Measurements from ENCODE around the gene ACTR1B.
"Not testable (repeated sequence)": the region's sequence is repeated elsewhere in the genome, so short reads cannot be mapped to it uniquely, and the experiment has no call there.

Gene ACTR1B

GRCh38 chr2:97645112-97645694 lies 18.6 kb downstream of the ACTR1B start:
- peak in 1 of 2 donors; percentile 20 for DNase-seq (ENCODE audit: low read depth in 2 of 2)
- peak overlapping the region; percentile 77 to 99 for H3K4me3 ChIP-seq (replicated peaks in 1 of 2; ENCODE audit: low read depth in 2 of 2, low read length in 2 of 2)
- no peak for TF ChIP-seq CTCF (IDR thresholded peaks at IDR 0.05; ENCODE audit: low read depth, low read length)

GRCh38 chr2:97644023-97644717 lies 19.7 kb downstream of the ACTR1B start:
- DNase-seq (ENCODE audit: low read depth in 2 of 2) = no peak
- no peak for TF ChIP-seq CTCF (IDR thresholded peaks at IDR 0.05; ENCODE audit: low read depth, low read length)
- H3K4me3 ChIP-seq (replicated peaks in 1 of 2; ENCODE audit: low read depth in 2 of 2, low read length in 2 of 2) = no peak overlapping the region

DNA sequence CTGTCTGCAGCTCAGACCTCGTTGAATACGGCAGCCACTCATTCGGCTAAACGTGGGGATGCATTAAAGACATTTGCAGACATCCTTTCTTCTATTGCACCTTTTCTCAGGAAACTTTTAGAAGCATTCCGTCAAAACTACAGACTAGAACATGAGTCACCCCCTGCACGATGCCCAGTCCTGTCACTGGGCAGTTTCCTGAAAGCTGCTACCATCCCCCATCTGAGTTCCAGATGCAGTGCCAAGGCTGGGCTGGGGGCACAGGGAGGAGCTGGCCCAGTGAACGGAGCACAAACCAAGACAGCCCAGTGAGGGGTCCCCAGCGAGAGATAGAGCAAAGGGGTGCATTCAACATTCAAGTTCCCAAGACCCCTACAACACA lies 37.8 kb downstream of the ACTR1B start:
- DNase-seq (ENCODE audit: low read depth in 2 of 2); H3K4me3 ChIP-seq (replicated peaks in 1 of 2; ENCODE audit: low read depth in 2 of 2, low read length in 2 of 2): not testable (repeated sequence)

- DNase-seq (ENCODE audit: low read depth in 2 of 2); H3K4me3 ChIP-seq (replicated peaks in 1 of 2; ENCODE audit: low read depth in 2 of 2, low read length in 2 of 2): not testable (repeated sequence)
Observed at GRCh38 chr2:97625354-97626048, 38.3 kb downstream of the ACTR1B start.

- not testable (repeated sequence) for DNase-seq (ENCODE audit: low read depth in 2 of 2); H3K4me3 ChIP-seq (replicated peaks in 1 of 2; ENCODE audit: low read depth in 2 of 2, low read length in 2 of 2)
Observed at GRCh38 chr2:97622976-97623375, 40.9 kb downstream of the ACTR1B start.

GRCh38 chr2:97620492-97620891 lies 43.4 kb downstream of the ACTR1B start:
- not testable (repeated sequence) for H3K4me3 ChIP-seq (replicated peaks in 1 of 2; ENCODE audit: low read depth in 2 of 2, low read length in 2 of 2); DNase-seq (ENCODE audit: low read depth in 2 of 2)

- DNase-seq (ENCODE audit: low read depth in 2 of 2) = peak in 1 of 2 donors; percentile 43
- H3K4me3 ChIP-seq (replicated peaks in 1 of 2; ENCODE audit: low read depth in 2 of 2, low read length in 2 of 2) = not testable (repeated sequence)
Observed at GRCh38 chr2:97618939-97619827, 44.7 kb downstream of the ACTR1B start.

- DNase-seq (ENCODE audit: low read depth in 2 of 2) = no peak
- no peak for TF ChIP-seq CTCF (IDR thresholded peaks at IDR 0.05; ENCODE audit: low read depth, low read length)
- no peak overlapping the region for H3K4me3 ChIP-seq (replicated peaks in 1 of 2; ENCODE audit: low read depth in 2 of 2, low read length in 2 of 2)
Observed at GRCh38 chr2:97617911-97618310, 45.9 kb downstream of the ACTR1B start.

GRCh38 chr2:97615746-97616145 lies 48.1 kb downstream of the ACTR1B start:
- not testable (repeated sequence) for DNase-seq (ENCODE audit: low read depth in 2 of 2); H3K4me3 ChIP-seq (replicated peaks in 1 of 2; ENCODE audit: low read depth in 2 of 2, low read length in 2 of 2)

- not testable (repeated sequence) for H3K4me3 ChIP-seq (replicated peaks in 1 of 2; ENCODE audit: low read depth in 2 of 2, low read length in 2 of 2); DNase-seq (ENCODE audit: low read depth in 2 of 2)
Observed at GRCh38 chr2:97611895-97612294, 51.9 kb downstream of the ACTR1B start.

DNA sequence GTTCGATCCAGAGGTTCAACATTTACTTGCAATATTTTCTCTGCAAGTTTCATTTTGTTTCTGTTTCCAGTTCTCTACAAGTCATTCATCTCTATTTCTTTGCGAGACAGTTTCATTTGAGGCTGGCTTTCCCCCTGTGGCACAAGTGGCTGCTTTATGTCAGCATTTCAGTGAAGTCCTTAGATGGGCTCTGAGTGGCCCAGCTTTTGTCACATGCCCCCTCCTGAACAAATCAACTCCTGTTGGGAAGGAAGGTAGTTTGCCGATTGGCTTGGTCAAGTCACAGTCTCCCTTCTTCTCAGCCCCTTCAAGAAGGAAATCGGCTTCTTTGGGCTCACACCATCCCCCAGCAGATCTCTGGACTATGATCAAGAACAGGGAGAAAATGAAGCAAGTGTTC lies 55.1 kb downstream of the ACTR1B start:
- DNase-seq (ENCODE audit: low read depth in 2 of 2); H3K4me3 ChIP-seq (replicated peaks in 1 of 2; ENCODE audit: low read depth in 2 of 2, low read length in 2 of 2): not testable (repeated sequence)
